Effector memory CD8-positive, alpha-beta T cell (primary cell): ENCODE data around the gene SLC8A1.

Experiments
- ATAC-seq: fragments of 150-1000 bp; cut with Tn5 transposase; replicated peaks from 2 replicates; pipeline ENCODE4 v1.10.0; 2021; ENCODE audit warnings: mild to moderate bottlenecking, moderate library complexity
- DNase-seq, 3 experiments: peaks; one replicate each; pipeline ENCODE4 v3.0.0; 2021
- H3K27ac Mint-ChIP-seq, 2 donors: one replicate each; pipeline ENCODE4 v1.8.0; 2022; ENCODE audit warnings: mild to moderate bottlenecking in 2 of 2, mixed read lengths in 2 of 2, moderate library complexity in 2 of 2
- H3K27me3 Mint-ChIP-seq, 2 donors: one replicate each; pipeline ENCODE4 v1.8.0; 2022; ENCODE audit warnings: mixed read lengths in 2 of 2
- H3K36me3 Mint-ChIP-seq: one replicate; pipeline ENCODE4 v1.8.0; 2022; ENCODE audit warnings: mild to moderate bottlenecking, moderate library complexity, mixed read lengths; ENCODE audit not compliant: insufficient read depth
- H3K4me1 Mint-ChIP-seq, 2 donors: one replicate each; pipeline ENCODE4 v1.8.0; 2022; ENCODE audit warnings: low read depth in 2 of 2, mixed read lengths in 2 of 2
- H3K4me3 Mint-ChIP-seq, 2 donors: one replicate each; pipeline ENCODE4 v1.8.0; 2022; ENCODE audit warnings: mild to moderate bottlenecking in 2 of 2, mixed read lengths in 2 of 2, moderate library complexity in 2 of 2
- H3K9me3 Mint-ChIP-seq, 2 donors: one replicate each; pipeline ENCODE4 v1.8.0; 2022; ENCODE audit warnings: mixed read lengths in 2 of 2

Gene SLC8A1

GRCh38 chr2:40380721-40381120, 71.2 kb downstream of the SLC8A1 start:
- DNase-seq (no peak), ATAC-seq (no peak)
- no peak overlapping the region for H3K27ac Mint-ChIP-seq
- H3K4me3 Mint-ChIP-seq: no peak overlapping the region
- H3K4me1 Mint-ChIP-seq: no peaks in the 10 kb centered on the region
- no peaks in the 10 kb centered on the region for H3K36me3 Mint-ChIP-seq
- H3K9me3 Mint-ChIP-seq: peaks cover 16 to 34% of the 10 kb centered on the region in 2 donors
- no peaks in the 10 kb centered on the region for H3K27me3 Mint-ChIP-seq

GRCh38 chr2:40380041-40380440, 71.8 kb downstream of the SLC8A1 start:
- H3K4me1 Mint-ChIP-seq: no peaks in the 10 kb centered on the region
- no peaks in the 10 kb centered on the region for H3K36me3 Mint-ChIP-seq
- DNase-seq (no peak), ATAC-seq (no peak)
- H3K4me3 Mint-ChIP-seq: no peak overlapping the region
- no peaks in the 10 kb centered on the region for H3K27me3 Mint-ChIP-seq
- no peak overlapping the region for H3K27ac Mint-ChIP-seq
- peaks cover 16 to 34% of the 10 kb centered on the region in 2 donors for H3K9me3 Mint-ChIP-seq

GRCh38 chr2:40374543-40375240, 77.2 kb downstream of the SLC8A1 start:
- Mint-ChIP-seq H3K4me1 (no peaks in the 10 kb centered on the region), H3K27ac (no peak overlapping the region), H3K27me3 (no peaks in the 10 kb centered on the region), H3K36me3 (no peaks in the 10 kb centered on the region), H3K9me3 (peaks cover 9 to 22% of the 10 kb centered on the region in 2 donors), H3K4me3 (no peak overlapping the region)
- ATAC-seq (no peak), DNase-seq (no peak)

GRCh38 chr2:40373111-40373510, 78.8 kb downstream of the SLC8A1 start:
- Mint-ChIP-seq H3K4me1 (no peaks in the 10 kb centered on the region), H3K4me3 (no peak overlapping the region), H3K27ac (no peak overlapping the region), H3K36me3 (no peaks in the 10 kb centered on the region), H3K27me3 (no peaks in the 10 kb centered on the region), H3K9me3 (peaks cover 5 to 8% of the 10 kb centered on the region in 2 donors)
- no peak for DNase-seq
- no peak for ATAC-seq

GRCh38 chr2:40372283-40372985, 79.5 kb downstream of the SLC8A1 start:
- ATAC-seq: no peak
- no peaks in the 10 kb centered on the region for H3K27me3 Mint-ChIP-seq

GRCh38 chr2:40371525-40372282, 80.2 kb downstream of the SLC8A1 start:
- Mint-ChIP-seq H3K36me3 (no peaks in the 10 kb centered on the region), H3K4me1 (no peaks in the 10 kb centered on the region), H3K27ac (no peak overlapping the region), H3K4me3 (no peak overlapping the region), H3K9me3 (peaks cover 2 to 10% of the 10 kb centered on the region in 2 donors), H3K27me3 (no peaks in the 10 kb centered on the region)
- ATAC-seq: no peak
- no peak for DNase-seq

More at GRCh38 chr2:40372283-40372985, 79.5 kb downstream of the SLC8A1 start:
- Mint-ChIP-seq H3K4me1 (no peaks in the 10 kb centered on the region), H3K4me3 (no peak overlapping the region), H3K9me3 (peaks cover 2 to 6% of the 10 kb centered on the region in 2 donors), H3K27ac (no peak overlapping the region), H3K36me3 (no peaks in the 10 kb centered on the region)
- no peak for DNase-seq

GRCh38 chr2:40370007-40370395, 81.9 kb downstream of the SLC8A1 start:
- no peak overlapping the region for H3K27ac Mint-ChIP-seq
- H3K9me3 Mint-ChIP-seq: peaks cover 0 to 10% of the 10 kb centered on the region in 2 donors
- H3K27me3 Mint-ChIP-seq: no peaks in the 10 kb centered on the region
- ATAC-seq: no peak
- H3K4me1 Mint-ChIP-seq: no peaks in the 10 kb centered on the region
- no peaks in the 10 kb centered on the region for H3K36me3 Mint-ChIP-seq
- H3K4me3 Mint-ChIP-seq: no peak overlapping the region
- DNase-seq: no peak

GRCh38 chr2:40369267-40370006, 82.5 kb downstream of the SLC8A1 start:
- ATAC-seq (no peak), DNase-seq (no peak)
- Mint-ChIP-seq H3K4me3 (no peak overlapping the region), H3K27me3 (no peaks in the 10 kb centered on the region), H3K4me1 (no peaks in the 10 kb centered on the region), H3K36me3 (no peaks in the 10 kb centered on the region), H3K9me3 (peaks cover 0 to 10% of the 10 kb centered on the region in 2 donors), H3K27ac (no peak overlapping the region)

GRCh38 chr2:40367652-40368051, 84.2 kb downstream of the SLC8A1 start:
- no peak for DNase-seq
- no peaks in the 10 kb centered on the region for H3K36me3 Mint-ChIP-seq
- H3K27ac Mint-ChIP-seq: no peak overlapping the region
- ATAC-seq: no peak
- no peaks in the 10 kb centered on the region for H3K27me3 Mint-ChIP-seq
- H3K4me3 Mint-ChIP-seq: no peak overlapping the region
- H3K9me3 Mint-ChIP-seq: peaks cover 0 to 10% of the 10 kb centered on the region in 2 donors
- no peaks in the 10 kb centered on the region for H3K4me1 Mint-ChIP-seq

GRCh38 chr2:40367032-40367431, 84.9 kb downstream of the SLC8A1 start:
- no peak for ATAC-seq
- no peak for DNase-seq
- H3K36me3 Mint-ChIP-seq: no peaks in the 10 kb centered on the region
- peaks cover 0 to 10% of the 10 kb centered on the region in 2 donors for H3K9me3 Mint-ChIP-seq
- no peaks in the 10 kb centered on the region for H3K27me3 Mint-ChIP-seq
- no peak overlapping the region for H3K27ac Mint-ChIP-seq
- no peaks in the 10 kb centered on the region for H3K4me1 Mint-ChIP-seq
- H3K4me3 Mint-ChIP-seq: no peak overlapping the region

GRCh38 chr2:40364151-40364874, 87.6 kb downstream of the SLC8A1 start:
- no peak for ATAC-seq
- H3K9me3 Mint-ChIP-seq: peaks cover 2 to 10% of the 10 kb centered on the region in 2 donors
- no peak overlapping the region for H3K4me3 Mint-ChIP-seq
- DNase-seq: no peak
- no peak overlapping the region for H3K27ac Mint-ChIP-seq
- H3K36me3 Mint-ChIP-seq: no peaks in the 10 kb centered on the region
- no peaks in the 10 kb centered on the region for H3K27me3 Mint-ChIP-seq
- H3K4me1 Mint-ChIP-seq: no peaks in the 10 kb centered on the region

- no peak for DNase-seq
- H3K27me3 Mint-ChIP-seq: no peaks in the 10 kb centered on the region
- H3K9me3 Mint-ChIP-seq: peaks cover 6 to 16% of the 10 kb centered on the region in 2 donors
- H3K4me1 Mint-ChIP-seq: no peaks in the 10 kb centered on the region
- no peak overlapping the region for H3K4me3 Mint-ChIP-seq
- no peak overlapping the region for H3K27ac Mint-ChIP-seq
- H3K36me3 Mint-ChIP-seq: no peaks in the 10 kb centered on the region
- no peak for ATAC-seq
Measured at GRCh38 chr2:40363631-40364030, 88.3 kb downstream of the SLC8A1 start.

- no peaks in the 10 kb centered on the region for H3K36me3 Mint-ChIP-seq
- no peak overlapping the region for H3K27ac Mint-ChIP-seq
- no peaks in the 10 kb centered on the region for H3K27me3 Mint-ChIP-seq
- H3K4me3 Mint-ChIP-seq: no peak overlapping the region
- DNase-seq (no peak), ATAC-seq (no peak)
- H3K4me1 Mint-ChIP-seq: no peaks in the 10 kb centered on the region
- peaks cover 8 to 19% of the 10 kb centered on the region in 2 donors for H3K9me3 Mint-ChIP-seq
Measured at GRCh38 chr2:40363231-40363630, 88.7 kb downstream of the SLC8A1 start.
